H9 (cell line): ENCODE data around the gene SPTBN2. TPM values are rescaled to one million over a fixed set of nuclear protein-coding genes. Genes with fewer than 3 reads are reported as not detected.

Source experiments
- DNase-seq: peaks from one replicate; pipeline ENCODE4 v3.0.0-alpha.2; 2017
- H2AFZ ChIP-seq: one replicate; pipeline ENCODE4 v1.6.1; 2013; ENCODE audit warnings: mild to moderate bottlenecking, low read length, control low read depth, moderate library complexity
- H2AK5ac ChIP-seq: 2 replicates; pipeline ENCODE4 v1.6.1; 2013; ENCODE audit warnings: low read length, control low read depth, mixed read lengths; ENCODE audit not compliant: insufficient read length
- H2BK120ac ChIP-seq: one replicate; pipeline ENCODE4 v1.6.1; 2013; ENCODE audit warnings: low read depth, mild to moderate bottlenecking, low read length, control low read depth, inconsistent platforms; ENCODE audit not compliant: poor library complexity, severe bottlenecking
- H2BK12ac ChIP-seq: 2 replicates; pipeline ENCODE4 v1.6.1; 2013; ENCODE audit warnings: low read length, control low read depth, mixed read lengths, low read depth; ENCODE audit not compliant: insufficient read length
- H2BK15ac ChIP-seq: 2 replicates; pipeline ENCODE4 v1.6.1; 2013; ENCODE audit warnings: low read depth, low read length, control low read depth
- H2BK20ac ChIP-seq: one replicate; pipeline ENCODE4 v1.6.1; 2013; ENCODE audit warnings: low read depth, mild to moderate bottlenecking, low read length, control low read depth, inconsistent platforms; ENCODE audit not compliant: poor library complexity, severe bottlenecking
- H2BK5ac ChIP-seq: 2 replicates; pipeline ENCODE4 v1.6.1; 2013; ENCODE audit warnings: low read length, control low read depth, mixed read lengths; ENCODE audit not compliant: insufficient read length
- H3K14ac ChIP-seq: 2 replicates; pipeline ENCODE4 v1.6.1; 2013; ENCODE audit warnings: low read length, control low read depth; ENCODE audit not compliant: insufficient read depth
- H3K18ac ChIP-seq: 2 replicates; pipeline ENCODE4 v1.6.1; 2013; ENCODE audit warnings: low read depth, mild to moderate bottlenecking, mixed read lengths, low read length, control low read depth; ENCODE audit not compliant: insufficient read length
- H3K23ac ChIP-seq: 2 replicates; pipeline ENCODE4 v1.6.1; 2013; ENCODE audit warnings: low read length, control low read depth, mixed read lengths, low read depth; ENCODE audit not compliant: insufficient read length
- H3K23me2 ChIP-seq: 2 replicates; pipeline ENCODE4 v1.6.1; 2013; ENCODE audit warnings: low read depth, mild to moderate bottlenecking, mixed read lengths, low read length, control low read depth; ENCODE audit not compliant: insufficient read length, poor library complexity, severe bottlenecking
- H3K27ac ChIP-seq: 2 replicates; pipeline ENCODE4 v1.5.1; 2013; ENCODE audit warnings: low read length, control low read depth, mixed read lengths, low read depth; ENCODE audit not compliant: insufficient read length
- H3K27me3 ChIP-seq: 2 replicates; pipeline ENCODE4 v1.6.1; 2013; ENCODE audit warnings: low read length, control low read depth, inconsistent platforms; ENCODE audit not compliant: insufficient read depth
- H3K4ac ChIP-seq: 2 replicates; pipeline ENCODE4 v1.6.1; 2013; ENCODE audit warnings: low read depth, mild to moderate bottlenecking, control low read depth, inconsistent platforms, low read length, moderate library complexity
- H3K4me1 ChIP-seq: 2 replicates; pipeline ENCODE4 v1.6.1; 2013; ENCODE audit warnings: low read length, control low read depth, inconsistent platforms; ENCODE audit not compliant: insufficient read depth
- H3K4me2 ChIP-seq: 2 replicates; pipeline ENCODE4 v1.6.1; 2013; ENCODE audit warnings: low read length, control low read depth, mixed read lengths; ENCODE audit not compliant: insufficient read length, insufficient read depth
- H3K56ac ChIP-seq: 2 replicates; pipeline ENCODE4 v1.6.1; 2013; ENCODE audit warnings: low read depth, mild to moderate bottlenecking, mixed read lengths, low read length, control low read depth; ENCODE audit not compliant: insufficient read length
- H3K79me1 ChIP-seq: 2 replicates; pipeline ENCODE4 v1.6.1; 2013; ENCODE audit warnings: low read depth, mild to moderate bottlenecking, moderate library complexity, low read length, control low read depth, inconsistent platforms; ENCODE audit not compliant: insufficient read depth, poor library complexity, severe bottlenecking
- H3K79me2 ChIP-seq: 2 replicates; pipeline ENCODE4 v1.6.1; 2013; ENCODE audit warnings: low read length, control low read depth, inconsistent platforms; ENCODE audit not compliant: insufficient read depth
- H3K9ac ChIP-seq: 2 replicates; pipeline ENCODE4 v1.6.1; 2013; ENCODE audit warnings: low read length, control low read depth, mixed read lengths; ENCODE audit not compliant: insufficient read length; ENCODE audit errors: extremely low read depth
- H3K9me3 ChIP-seq: one replicate; pipeline ENCODE4 v1.6.1; 2013; ENCODE audit warnings: low read depth, low read length, inconsistent platforms; ENCODE audit not compliant: control insufficient read depth
- H3T11ph ChIP-seq: one replicate; pipeline ENCODE4 v1.6.1; 2013; ENCODE audit warnings: mild to moderate bottlenecking, low read length, control low read depth, inconsistent platforms
- H4K20me1 ChIP-seq: one replicate; pipeline ENCODE4 v1.6.1; 2013; ENCODE audit not compliant: control insufficient read depth, insufficient read length, insufficient read depth
- H4K5ac ChIP-seq: 2 replicates; pipeline ENCODE4 v1.6.1; 2013; ENCODE audit warnings: low read depth, mild to moderate bottlenecking, mixed read lengths, low read length, control low read depth; ENCODE audit not compliant: insufficient read length
- H4K8ac ChIP-seq: replicated peaks from 2 replicates; pipeline ENCODE4 v1.6.1; 2013; ENCODE audit warnings: low read length, control low read depth, mixed read lengths, low read depth; ENCODE audit not compliant: insufficient read length
- H4K91ac ChIP-seq: 2 replicates; pipeline ENCODE4 v1.6.1; 2013; ENCODE audit warnings: low read depth, mild to moderate bottlenecking, moderate library complexity, mixed read lengths, low read length, control low read depth; ENCODE audit not compliant: insufficient read length
- H3K27ac Mint-ChIP-seq, 3 experiments: 2 replicates in 2 of 3; 3 replicates in 1 of 3; pipeline ENCODE4 v1.8.0; 2020 to 2021; ENCODE audit warnings: mixed read lengths in 3 of 3, mild to moderate bottlenecking in 1 of 3, moderate library complexity in 1 of 3
- H3K27me3 Mint-ChIP-seq: 2 replicates; pipeline ENCODE4 v1.8.0; 2021; ENCODE audit warnings: low read depth, mild to moderate bottlenecking, moderate library complexity, mixed read lengths
- H3K36me3 Mint-ChIP-seq, 3 experiments: 2 replicates in 2 of 3; 3 replicates in 1 of 3; pipeline ENCODE4 v1.8.0; 2020 to 2021; ENCODE audit warnings: low read depth in 3 of 3, mixed read lengths in 3 of 3; ENCODE audit not compliant: insufficient read depth in 1 of 3
- H3K4me1 Mint-ChIP-seq, 2 experiments: 2 replicates each; pipeline ENCODE4 v1.8.0; 2020; ENCODE audit warnings: mixed read lengths in 2 of 2
- H3K4me3 Mint-ChIP-seq, 2 experiments: 2 replicates in 1 of 2; 3 replicates in 1 of 2; pipeline ENCODE4 v1.8.0; 2020 to 2021; ENCODE audit warnings: mild to moderate bottlenecking in 2 of 2, mixed read lengths in 2 of 2, moderate library complexity in 1 of 2
- H3K9me3 Mint-ChIP-seq, 2 experiments: 2 replicates in 1 of 2; 3 replicates in 1 of 2; pipeline ENCODE4 v1.8.0; 2020; ENCODE audit warnings: mild to moderate bottlenecking in 2 of 2, mixed read lengths in 2 of 2, moderate library complexity in 1 of 2
- WGBS: extraction: QIAGEN DNeasy Blood & Tissue Kit; methylation state at CpG from one replicate; pipeline ENCODE4 v1.1.7; 2013; ENCODE audit warnings: missing lambda C conversion rate, low lambda C conversion rate, mixed read lengths; ENCODE audit not compliant: insufficient read length; ENCODE audit errors: extremely low coverage; 5-methylcytosine and 5-hydroxymethylcytosine counted together
- total RNA-seq: library from RNA; stranded (reverse); gene quantifications from 2 replicates; pipeline ENCODE4 v1.2.1, GENCODE V29; 2021
- TF ChIP-seq, protein P1 (sequence below): fragments of 200-600 bp; sonication (generic); conservative IDR thresholded peaks from 3 replicates; pipeline ENCODE4 v1.8.0; 2021; ENCODE audit warnings: antibody characterized with exemption, mild to moderate bottlenecking

SPTBN2 gene
- total RNA-seq, 1 experiment from 2014 or later: 80.4 TPM

DNA sequence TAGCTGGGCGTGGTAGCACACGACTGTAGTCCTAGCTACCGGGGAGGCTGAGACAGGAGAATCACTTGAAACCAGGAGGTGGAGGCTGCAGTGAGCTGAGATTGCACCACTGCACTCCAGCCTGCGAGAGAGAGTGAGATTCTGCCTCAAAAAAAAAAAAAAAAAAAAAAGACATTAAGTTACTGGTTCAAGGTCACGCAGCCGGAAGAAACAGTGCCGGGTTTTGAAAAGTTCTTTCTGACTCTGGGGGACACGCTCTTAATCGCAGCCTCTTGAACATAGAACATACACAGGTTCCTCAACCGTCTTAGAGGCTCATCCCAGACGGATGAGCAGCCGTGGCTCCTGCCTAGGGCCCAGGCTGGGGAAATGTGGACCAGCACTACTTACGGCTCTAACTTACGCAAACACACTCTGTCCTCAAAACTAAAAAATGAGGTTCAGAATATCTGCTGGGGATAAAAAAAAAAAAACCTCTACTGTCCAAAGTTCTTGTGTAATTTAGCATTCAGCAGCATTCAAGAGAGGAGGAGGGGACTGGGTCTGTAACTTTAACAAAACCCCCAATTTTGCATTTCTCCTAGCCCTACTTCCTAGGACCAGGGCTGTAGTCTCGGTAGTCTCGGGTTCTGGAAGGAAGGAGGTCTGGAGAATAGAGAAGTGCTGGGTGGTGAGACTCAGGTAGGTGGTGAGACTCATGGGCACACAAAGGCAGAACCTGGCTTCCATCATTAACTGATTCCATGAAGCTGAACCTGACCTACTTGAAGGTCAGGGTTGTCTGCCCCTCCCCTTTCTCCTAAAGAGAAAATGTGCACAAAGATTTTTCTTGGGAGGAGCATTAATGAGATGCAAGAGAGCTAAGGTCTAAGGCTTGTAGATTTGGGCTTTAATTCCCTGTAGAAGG is 6.0 kb downstream of the SPTBN2 start:
- H3K9me3 ChIP-seq: no peaks in the 10 kb centered on the region
- no peak overlapping the region for H2BK5ac ChIP-seq
- DNase-seq: no peak
- H2AFZ ChIP-seq: no peak overlapping the region
- TF ChIP-seq, protein P1, sequence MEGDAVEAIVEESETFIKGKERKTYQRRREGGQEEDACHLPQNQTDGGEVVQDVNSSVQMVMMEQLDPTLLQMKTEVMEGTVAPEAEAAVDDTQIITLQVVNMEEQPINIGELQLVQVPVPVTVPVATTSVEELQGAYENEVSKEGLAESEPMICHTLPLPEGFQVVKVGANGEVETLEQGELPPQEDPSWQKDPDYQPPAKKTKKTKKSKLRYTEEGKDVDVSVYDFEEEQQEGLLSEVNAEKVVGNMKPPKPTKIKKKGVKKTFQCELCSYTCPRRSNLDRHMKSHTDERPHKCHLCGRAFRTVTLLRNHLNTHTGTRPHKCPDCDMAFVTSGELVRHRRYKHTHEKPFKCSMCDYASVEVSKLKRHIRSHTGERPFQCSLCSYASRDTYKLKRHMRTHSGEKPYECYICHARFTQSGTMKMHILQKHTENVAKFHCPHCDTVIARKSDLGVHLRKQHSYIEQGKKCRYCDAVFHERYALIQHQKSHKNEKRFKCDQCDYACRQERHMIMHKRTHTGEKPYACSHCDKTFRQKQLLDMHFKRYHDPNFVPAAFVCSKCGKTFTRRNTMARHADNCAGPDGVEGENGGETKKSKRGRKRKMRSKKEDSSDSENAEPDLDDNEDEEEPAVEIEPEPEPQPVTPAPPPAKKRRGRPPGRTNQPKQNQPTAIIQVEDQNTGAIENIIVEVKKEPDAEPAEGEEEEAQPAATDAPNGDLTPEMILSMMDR: no peak
- H3K27me3 ChIP-seq: peaks cover 3% of the 10 kb centered on the region; the same call in 1 of the 2 replicates
- H2BK20ac ChIP-seq: no peak overlapping the region
- Mint-ChIP-seq H3K4me3 (no peak overlapping the region; a peak in 1 of 5 replicates), H3K27ac (peak overlapping the region in 1 of 3 experiments; percentile 75; a peak in 3 of 7 replicates), H3K36me3 (peaks cover 9 to 55% (median 50%) of the 10 kb centered on the region in 3 experiments), H3K27me3 (peaks cover 10% of the 10 kb centered on the region), H3K9me3 (no peaks in the 10 kb centered on the region; a peak in 1 of 5 replicates), H3K4me1 (peaks cover 70 to 78% of the 10 kb centered on the region in 2 experiments)
- peaks cover 7% of the 10 kb centered on the region; the same call in 1 of the 2 replicates for H3K4me1 ChIP-seq
- no peak overlapping the region for H4K8ac ChIP-seq
- H3K79me2 ChIP-seq: no peaks in the 10 kb centered on the region
- H2AK5ac ChIP-seq: no peak overlapping the region
- no peak overlapping the region for H3K14ac ChIP-seq
- WGBS: no CpG with 5 or more reads among the region's 16 CpGs
- H4K91ac ChIP-seq: no peak overlapping the region
- no peaks in the 10 kb centered on the region for H4K20me1 ChIP-seq
- no peak overlapping the region for H3K4me2 ChIP-seq
- H3K23ac ChIP-seq: no peak overlapping the region
- H3K18ac ChIP-seq: no peak overlapping the region
- no peaks in the 10 kb centered on the region for H3K79me1 ChIP-seq
- H3K56ac ChIP-seq: no peak overlapping the region
- H3K23me2 ChIP-seq: peaks cover 9% of the 10 kb centered on the region
- H4K5ac ChIP-seq: no peak overlapping the region
- no peak overlapping the region for H3K9ac ChIP-seq
- H3K4ac ChIP-seq: no peak overlapping the region
- H3K27ac ChIP-seq: no peak overlapping the region
- no peak overlapping the region for H2BK15ac ChIP-seq
- H2BK120ac ChIP-seq: no peak overlapping the region
- H3T11ph ChIP-seq: no peak overlapping the region
- no peak overlapping the region for H2BK12ac ChIP-seq
